A549 treated with Hydrocortisone at 1 μM for 4 hours (cell line): ENCODE measurements around the gene FBLL1. TPM values are rescaled to one million over a fixed set of nuclear protein-coding genes. Genes with fewer than 3 reads are reported as not detected.

Source experiments
- total RNA-seq: library from RNA; stranded (reverse); fragments of 200-300 nt; extraction: Qiagen RNA extraction; gene quantifications from 5 replicates; pipeline ENCODE4 v1.2.3, GENCODE V29; 2022

The FBLL1 gene
- 0.09 to 0.31 TPM (median 0.10 TPM) in 3 of 5 replicates, not detected in the others for total RNA-seq

GRCh38 chr5:168528521-168529373 lies at the start of gene FBLL1:
FBLL1 (plus strand) TSS chr5:168529305; CDS start chr5:168529505, 200 bp downstream.

GRCh38 chr5:168486136-168486879 lies 42.8 kb upstream of the FBLL1 start, which contains the start of gene RARS1:
RARS1 (plus strand) TSS chr5:168486471; CDS start chr5:168486499, 28 bp downstream.

GRCh38 chr5:168578538-168579487 lies 49.7 kb downstream of the FBLL1 start, which contains the start of gene PANK3:
PANK3 (minus strand) TSS chr5:168579368; CDS start chr5:168579283, 85 bp downstream.

Other genes starting within 250 kb of the FBLL1 start
- gene WWC1, start 237.7 kb upstream of the FBLL1 start, total RNA-seq = 72.4 to 90.2 TPM (median 85.7 TPM) in 5 replicates
- gene RARS1, start 42.8 kb upstream of the FBLL1 start, total RNA-seq = 91.5 to 125 TPM (median 96.3 TPM) in 5 replicates
- gene PANK3, start 50.1 kb downstream of the FBLL1 start, total RNA-seq = 15.8 to 23.7 TPM (median 20.9 TPM) in 5 replicates